HG02759 (cell line): ENCODE measurements around the gene AXIN1.

ENCODE experiments used
- ATAC-seq: cut with Tn5 transposase; IDR thresholded peaks from one replicate; pipeline ENCODE4 v1.9.1; 2021; ENCODE audit warnings: mild to moderate bottlenecking, moderate library complexity; ENCODE audit not compliant: unreplicated experiment

AXIN1 gene

DNA sequence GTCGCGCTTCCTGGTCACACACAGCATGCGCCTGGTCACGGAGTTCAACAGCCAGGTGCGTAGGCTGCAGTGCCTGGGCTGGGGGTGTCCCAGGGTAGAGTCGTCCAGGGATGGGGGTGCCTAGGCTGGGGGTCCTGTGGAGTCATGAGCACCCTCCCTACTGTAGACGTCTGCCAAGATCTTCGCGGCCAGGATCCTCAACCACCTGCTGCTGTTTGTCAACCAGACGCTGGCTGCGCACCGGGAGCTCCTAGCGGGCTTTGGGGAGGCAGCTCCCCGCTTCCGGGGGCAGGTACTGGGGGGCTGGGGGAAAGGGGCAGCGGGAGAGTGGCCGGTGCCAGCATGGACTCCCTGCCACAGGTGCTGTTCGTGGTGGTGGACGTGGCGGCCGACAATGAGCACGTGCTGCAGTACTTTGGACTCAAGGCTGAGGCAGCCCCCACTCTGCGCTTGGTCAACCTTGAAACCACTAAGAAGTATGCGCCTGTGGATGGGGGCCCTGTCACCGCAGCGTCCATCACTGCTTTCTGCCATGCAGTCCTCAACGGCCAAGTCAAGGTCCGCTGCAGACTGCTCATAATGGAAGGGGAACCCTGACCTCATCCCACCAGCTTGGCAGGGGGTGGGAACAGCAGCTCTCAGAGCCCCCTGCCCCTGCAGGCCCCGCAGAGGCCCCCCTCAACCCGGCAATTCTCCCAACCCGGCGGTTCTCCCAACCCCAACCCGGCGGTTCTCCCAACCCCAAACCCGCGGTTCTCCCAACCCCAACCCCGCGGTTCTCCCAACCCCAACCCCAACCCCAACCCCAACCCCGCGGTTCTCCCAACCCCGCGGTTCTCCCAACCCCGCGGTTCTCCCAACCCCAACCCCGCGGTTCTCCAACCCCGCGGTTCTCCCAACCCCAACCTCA lies 67.1 kb downstream of the AXIN1 start:
- ATAC-seq, result no peak

DNA sequence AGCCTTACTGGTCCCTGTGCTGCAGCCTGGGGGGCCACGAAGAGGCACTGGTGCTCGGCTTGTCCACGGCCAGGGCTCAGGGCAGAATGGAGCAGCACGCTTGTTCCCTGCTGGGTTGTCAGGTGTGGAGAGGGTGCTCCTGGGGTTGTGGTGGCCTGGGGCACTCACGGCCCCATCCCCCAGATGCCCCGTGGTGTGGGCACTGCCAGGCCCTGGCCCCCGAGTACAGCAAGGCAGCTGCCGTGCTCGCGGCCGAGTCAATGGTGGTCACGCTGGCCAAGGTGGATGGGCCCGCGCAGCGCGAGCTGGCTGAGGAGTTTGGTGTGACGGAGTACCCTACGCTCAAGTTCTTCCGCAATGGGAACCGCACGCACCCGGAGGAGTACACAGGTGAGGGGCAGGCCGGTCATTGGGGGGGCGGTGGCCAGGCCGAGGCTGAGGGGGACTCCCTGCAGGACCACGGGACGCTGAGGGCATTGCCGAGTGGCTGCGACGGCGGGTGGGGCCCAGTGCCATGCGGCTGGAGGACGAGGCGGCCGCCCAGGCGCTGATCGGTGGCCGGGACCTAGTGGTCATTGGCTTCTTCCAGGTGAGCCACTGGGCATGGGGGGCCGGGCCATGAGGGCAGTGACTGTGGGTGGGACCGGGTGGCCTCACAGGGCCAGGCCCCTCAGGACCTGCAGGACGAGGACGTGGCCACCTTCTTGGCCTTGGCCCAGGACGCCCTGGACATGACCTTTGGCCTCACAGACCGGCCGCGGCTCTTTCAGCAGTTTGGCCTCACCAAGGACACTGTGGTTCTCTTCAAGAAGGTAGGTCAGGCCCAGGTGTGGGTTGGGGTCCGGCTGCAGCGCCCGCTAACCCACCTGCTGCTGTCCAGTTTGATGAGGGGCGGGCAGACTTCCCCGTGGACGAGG lies 68.1 kb downstream of the AXIN1 start:
- no peak for ATAC-seq

GRCh38 chr16:283033-283805 lies 69.3 kb downstream of the AXIN1 start, which contains the start of gene PDIA2:
Gene PDIA2, plus strand, starts transcription at chr16:283164. Its CDS starts 6 bp downstream, at chr16:283170.
- ATAC-seq, result no peak

DNA sequence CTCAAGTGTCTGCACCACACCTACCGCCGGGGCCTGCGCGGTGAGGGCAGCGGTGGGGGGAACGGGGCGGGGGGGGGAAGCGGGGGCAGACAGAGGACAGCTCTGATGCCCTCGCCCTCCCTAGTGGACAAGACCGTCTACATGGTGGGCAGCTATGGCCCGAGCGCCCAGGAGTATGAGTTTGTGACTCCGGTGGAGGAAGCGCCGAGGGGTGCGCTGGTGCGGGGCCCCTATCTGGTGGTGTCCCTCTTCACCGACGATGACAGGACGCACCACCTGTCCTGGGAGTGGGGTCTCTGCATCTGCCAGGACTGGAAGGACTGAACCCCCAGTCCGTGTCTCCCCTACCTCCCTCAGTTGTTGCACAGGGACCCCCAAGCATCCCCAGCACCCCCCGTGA lies 70.0 kb downstream of the AXIN1 start:
- ATAC-seq, result no peak

- ATAC-seq, result no peak
Observed at GRCh38 chr16:281660-282255, 70.8 kb downstream of the AXIN1 start.

- no peak for ATAC-seq
Observed at GRCh38 chr16:280991-281659, 71.4 kb downstream of the AXIN1 start.

DNA sequence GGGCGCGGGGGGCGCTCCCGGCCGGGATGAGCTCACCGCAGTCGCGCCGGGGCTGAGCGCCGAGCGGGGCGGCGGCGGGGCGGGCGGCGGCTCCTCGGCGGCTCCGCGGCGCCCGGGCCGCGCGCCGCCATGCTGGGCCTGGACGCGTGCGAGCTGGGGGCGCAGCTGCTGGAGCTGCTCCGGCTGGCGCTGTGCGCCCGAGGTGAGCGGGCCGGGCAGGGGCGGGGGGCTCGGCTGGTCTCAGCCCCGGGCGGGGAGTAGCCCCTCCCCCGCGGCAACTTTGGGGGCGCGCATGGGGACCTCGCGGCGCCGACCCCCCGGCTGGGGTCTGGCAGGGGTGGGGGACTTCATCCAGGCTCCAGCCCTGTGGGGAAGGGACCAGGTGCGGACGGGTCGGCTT lies 72.0 kb downstream of the AXIN1 start, which contains the start of gene ARHGDIG:
TSS of gene ARHGDIG (plus strand) at position 40 of the 400 bp plus-strand sequence. CDS start at position 130, 90 bp downstream.
- ATAC-seq, result no peak

DNA sequence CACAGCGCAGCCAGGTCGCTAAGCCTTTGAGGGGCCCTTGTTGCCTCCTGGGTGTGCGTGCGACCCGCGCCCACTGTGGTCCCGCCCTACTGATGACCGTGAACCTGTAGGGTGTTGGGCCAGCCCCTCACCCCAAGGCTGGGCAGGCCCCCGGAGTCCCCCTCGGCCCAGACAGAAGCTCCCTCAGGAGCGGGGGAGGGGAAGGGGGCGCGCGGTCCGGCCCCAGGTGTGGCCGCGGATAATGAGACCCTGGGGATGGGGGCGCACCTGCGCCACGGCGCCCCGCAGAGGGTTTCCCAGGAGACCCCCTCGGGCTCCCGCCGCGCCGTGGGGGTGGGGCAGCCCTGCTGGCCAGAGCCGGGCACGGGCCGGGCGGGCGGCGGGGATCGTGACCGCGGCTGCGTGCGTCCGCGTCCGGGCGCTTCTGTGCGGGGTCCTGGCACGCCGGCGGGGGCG lies 72.5 kb downstream of the AXIN1 start:
- ATAC-seq, result no peak

DNA sequence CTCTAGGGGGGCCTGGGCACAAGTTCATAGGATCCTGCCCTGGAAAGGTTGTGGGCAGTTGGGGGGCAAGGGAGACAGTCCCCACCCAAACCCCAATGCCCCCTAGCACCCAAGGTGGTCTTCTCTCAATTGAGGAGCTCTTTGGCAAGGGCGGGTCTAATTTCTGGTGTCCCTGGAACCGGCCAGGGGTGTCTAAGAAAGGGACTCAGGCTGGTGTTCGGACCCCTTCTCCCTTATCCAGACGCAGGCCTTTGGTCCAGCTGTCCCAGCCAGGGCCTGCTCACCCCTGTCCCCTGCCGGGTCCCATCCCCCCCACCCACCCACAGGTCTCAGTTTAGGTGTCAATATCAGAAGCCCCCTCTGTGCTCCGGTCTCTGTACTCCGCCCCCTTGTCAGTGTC lies 73.0 kb downstream of the AXIN1 start:
- no peak for ATAC-seq

GRCh38 chr16:278863-279366 lies 73.6 kb downstream of the AXIN1 start:
- no peak for ATAC-seq

DNA sequence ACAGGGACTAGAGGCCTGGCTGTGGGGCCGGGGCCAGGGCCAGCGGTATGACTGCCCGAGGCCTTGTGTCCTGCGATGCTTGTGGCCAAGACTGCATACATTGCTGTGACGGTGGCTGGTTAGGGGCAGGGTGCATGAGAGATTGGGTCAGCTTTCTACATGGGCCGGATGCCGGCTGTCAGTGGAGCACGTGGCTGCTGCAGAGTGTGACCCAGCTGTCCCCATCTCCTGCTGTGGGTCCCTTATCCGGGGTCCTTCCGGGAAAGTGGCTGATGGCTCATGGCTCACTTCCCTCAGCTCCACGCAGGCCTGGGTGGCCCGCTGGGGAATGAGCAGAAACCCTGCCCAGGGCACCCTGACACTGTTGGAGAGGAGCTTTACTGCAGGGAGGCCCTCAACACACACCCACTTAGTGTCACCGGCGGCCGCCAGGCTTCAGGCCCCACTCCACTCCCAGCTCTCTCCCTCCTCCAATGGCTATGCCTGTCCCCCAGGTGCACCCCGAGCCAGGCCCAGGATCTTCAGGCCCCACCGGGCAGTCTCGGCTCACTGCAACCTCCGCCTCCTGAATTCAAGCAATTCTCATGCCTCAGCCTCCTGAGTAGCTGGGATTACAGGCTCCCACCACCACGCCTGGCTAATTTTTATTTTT lies 76.0 kb downstream of the AXIN1 start:
- no peak for ATAC-seq

DNA sequence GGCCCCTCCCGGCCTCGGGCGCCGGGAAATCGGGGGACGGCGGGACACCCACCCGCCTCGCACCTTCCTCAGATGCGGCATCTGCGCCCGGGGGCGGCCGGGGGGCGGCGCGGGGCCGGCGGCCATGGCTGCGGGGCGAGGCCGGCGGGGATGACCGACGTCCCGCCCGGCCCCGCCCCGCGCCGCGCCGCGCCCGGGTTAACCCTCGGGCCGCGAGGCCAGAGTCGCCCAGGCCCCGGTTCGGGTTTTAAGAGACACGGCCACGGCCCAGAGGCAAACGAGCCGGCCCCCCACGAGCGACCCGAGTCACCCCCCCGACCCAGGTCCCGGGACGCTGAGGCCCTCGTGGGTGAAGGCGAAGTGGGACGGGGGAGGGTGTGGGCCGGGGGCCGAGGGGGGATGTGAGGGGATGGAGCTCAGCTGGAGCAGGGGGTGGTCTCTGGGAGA lies 76.7 kb downstream of the AXIN1 start, which contains the start of gene RGS11:
TSS of gene RGS11 (minus strand) at position 159 of the 447 bp plus-strand sequence. CDS start at position 126, 33 bp downstream.
- ATAC-seq, result no peak

DNA sequence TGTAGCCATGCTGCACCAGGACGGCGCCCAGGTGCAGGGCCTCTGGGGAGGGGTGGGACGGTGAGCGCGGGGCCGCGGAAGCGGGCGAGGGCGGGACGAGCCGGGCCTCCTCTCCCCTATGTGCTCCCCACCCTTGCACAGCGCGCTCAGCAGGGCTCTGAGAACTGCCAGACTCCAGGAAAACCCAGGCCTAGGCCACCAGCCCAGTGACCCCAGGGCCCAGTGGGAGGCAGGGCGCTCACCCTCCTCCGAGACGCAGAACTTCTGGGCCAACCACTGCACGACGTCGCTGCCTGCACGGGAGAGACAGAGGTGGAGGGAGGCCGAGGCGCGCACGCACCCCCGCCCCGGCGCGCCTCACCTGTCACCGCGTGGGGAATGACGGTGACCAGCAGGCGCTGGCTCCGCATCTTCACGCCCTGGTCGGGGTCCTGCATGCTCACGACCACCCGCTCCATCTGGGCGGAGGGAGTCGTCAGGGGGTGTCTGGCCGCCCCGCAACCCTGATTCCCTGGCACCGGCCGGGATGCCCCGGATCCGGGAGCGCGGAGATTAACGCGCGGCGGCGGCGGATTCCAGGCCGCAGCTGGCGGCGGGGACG lies 77.4 kb downstream of the AXIN1 start:
- ATAC-seq, result no peak

DNA sequence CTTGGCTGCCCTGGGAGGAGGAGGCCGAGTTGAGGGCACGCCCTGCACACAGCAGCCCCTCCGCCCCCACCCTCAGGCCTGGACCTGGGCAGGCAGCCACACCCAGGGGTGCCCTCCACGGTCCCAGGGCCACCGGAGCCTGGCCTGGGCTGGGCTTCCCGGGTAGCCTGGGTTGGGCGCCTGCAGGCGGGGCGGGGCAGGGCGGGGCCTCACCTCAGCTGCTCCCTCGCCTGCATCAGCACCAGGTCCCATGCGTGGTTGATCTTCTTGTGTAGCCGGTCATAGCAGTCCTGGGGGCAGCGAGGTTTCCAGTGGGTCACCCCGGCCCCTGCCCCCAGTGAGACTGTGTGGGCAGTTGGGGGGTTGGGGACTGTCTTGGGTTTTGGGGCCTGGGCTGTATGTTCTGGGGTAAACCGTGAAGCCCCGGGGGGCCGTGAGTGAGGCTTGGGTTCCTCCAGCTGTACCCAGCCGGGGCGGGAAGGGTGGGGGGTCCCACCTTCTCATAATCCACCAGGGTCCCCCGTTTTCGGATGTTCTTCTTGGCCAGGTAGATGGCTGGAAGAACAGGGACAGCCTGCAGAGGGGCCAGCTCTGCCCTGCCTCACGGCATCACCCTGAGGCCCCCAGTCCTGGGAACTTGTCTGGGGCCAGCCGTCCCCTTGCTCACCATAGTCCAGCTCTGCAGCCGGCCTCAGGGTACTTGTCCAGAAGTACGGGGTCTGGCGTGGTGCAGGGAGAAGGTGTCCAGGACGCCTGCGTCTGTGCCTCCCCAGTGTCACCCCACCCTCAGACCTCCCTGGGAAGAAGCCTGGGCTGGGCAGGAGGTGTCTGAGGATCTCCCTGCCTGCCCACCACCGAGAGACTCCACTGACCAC lies 78.7 kb downstream of the AXIN1 start:
- no peak for ATAC-seq

GRCh38 chr16:272633-273546 lies 79.6 kb downstream of the AXIN1 start:
- ATAC-seq, result no peak
